CD14-positive monocyte (primary cell): ENCODE measurements around the gene CDYL2. TPM values are rescaled to one million over a fixed set of nuclear protein-coding genes. Genes with fewer than 3 reads are reported as not detected.

Source experiments
- DNase-seq, 3 donors: peaks; one replicate each; pipeline ENCODE4 v3.0.0-alpha.2; 2011 to 2022
- H2AFZ ChIP-seq: 2 replicates; pipeline ENCODE4 v1.6.0; 2012; ENCODE audit warnings: mild to moderate bottlenecking, low read depth, low read length, inconsistent platforms; ENCODE audit not compliant: insufficient read depth, poor library complexity, severe bottlenecking
- H3K27ac ChIP-seq, 2 donors: 1 replicate in 1 of 2; 2 replicates in 1 of 2; pipeline ENCODE4 v1.5.1; 2012 to 2013; ENCODE audit warnings: low read length in 2 of 2, control low read depth in 1 of 2, inconsistent platforms in 1 of 2, low read depth in 1 of 2, mild to moderate bottlenecking in 1 of 2
- H3K27me3 ChIP-seq, 2 donors: one replicate each; pipeline versions ENCODE4 v1.6.0 to v1.6.1; 2011 to 2013; ENCODE audit warnings: low read length in 2 of 2; ENCODE audit not compliant: control insufficient read depth in 2 of 2, insufficient read depth in 2 of 2
- H3K36me3 ChIP-seq, 2 donors: replicated peaks in 1 of 2; 1 replicate in 1 of 2; 2 replicates in 1 of 2; pipeline versions ENCODE4 v1.5.1 to v1.6.1; 2012 to 2013; ENCODE audit warnings: low read length in 2 of 2, control low read depth in 1 of 2, inconsistent platforms in 1 of 2, mild to moderate bottlenecking in 1 of 2; ENCODE audit not compliant: insufficient read depth in 2 of 2, control insufficient read depth in 1 of 2
- H3K4me1 ChIP-seq, 2 donors: 1 replicate in 1 of 2; 2 replicates in 1 of 2; pipeline versions ENCODE4 v1.5.1 to v1.6.1; 2012 to 2013; ENCODE audit warnings: low read length in 2 of 2, control low read depth in 1 of 2, inconsistent platforms in 1 of 2, mild to moderate bottlenecking in 1 of 2, moderate library complexity in 1 of 2; ENCODE audit not compliant: insufficient read depth in 2 of 2, control insufficient read depth in 1 of 2
- H3K4me2 ChIP-seq: replicated peaks from 2 replicates; pipeline ENCODE3; 2012; ENCODE audit warnings: low read length, moderate library complexity, mild to moderate bottlenecking; ENCODE audit not compliant: poor library complexity, severe bottlenecking; ENCODE audit errors: extremely low read depth
- H3K4me3 ChIP-seq, 3 experiments: fragments of 200-600 bp in 1 of 3; sonication (generic) in 1 of 3; replicated peaks in 1 of 3; 1 replicate in 2 of 3; 2 replicates in 1 of 3; pipeline ENCODE4 v1.5.1; 2011 to 2013; ENCODE audit warnings: low read length in 3 of 3, mild to moderate bottlenecking in 3 of 3, control low read depth in 2 of 3, low read depth in 2 of 3, inconsistent platforms in 1 of 3, moderate library complexity in 1 of 3
- H3K79me2 ChIP-seq: 2 replicates; pipeline ENCODE4 v1.6.0; 2012; ENCODE audit warnings: mild to moderate bottlenecking, control low read depth, inconsistent platforms, low read length, moderate library complexity; ENCODE audit not compliant: insufficient read depth
- H3K9ac ChIP-seq: 2 replicates; pipeline ENCODE4 v1.6.0; 2017; ENCODE audit warnings: low read length, mild to moderate bottlenecking; ENCODE audit not compliant: insufficient read depth, poor library complexity, severe bottlenecking
- H3K9me3 ChIP-seq, 2 donors: replicated peaks in 1 of 2; 1 replicate in 1 of 2; 2 replicates in 1 of 2; pipeline versions ENCODE4 v1.5.1 to v1.6.1; 2012 to 2013; ENCODE audit warnings: low read length in 2 of 2, control low read depth in 1 of 2; ENCODE audit not compliant: control insufficient read depth in 1 of 2, insufficient read depth in 1 of 2
- H4K20me1 ChIP-seq: 2 replicates; pipeline ENCODE4 v1.6.0; 2012; ENCODE audit warnings: mild to moderate bottlenecking, low read length, control low read depth, moderate library complexity; ENCODE audit not compliant: insufficient read depth
- H3K27ac Mint-ChIP-seq, 7 donors: one replicate each; pipeline ENCODE4 v1.8.0; 2020; ENCODE audit warnings: mild to moderate bottlenecking in 7 of 7, mixed read lengths in 7 of 7, moderate library complexity in 6 of 7, inconsistent platforms in 2 of 7
- H3K27me3 Mint-ChIP-seq, 3 donors: one replicate each; pipeline ENCODE4 v1.8.0; 2021 to 2022; ENCODE audit warnings: low read depth in 3 of 3, mild to moderate bottlenecking in 3 of 3, mixed read lengths in 3 of 3, moderate library complexity in 3 of 3, inconsistent platforms in 1 of 3
- H3K36me3 Mint-ChIP-seq, 2 donors: one replicate each; pipeline ENCODE4 v1.8.0; 2020; ENCODE audit warnings: mixed read lengths in 2 of 2, inconsistent platforms in 1 of 2, mild to moderate bottlenecking in 1 of 2
- H3K4me1 Mint-ChIP-seq: one replicate; pipeline ENCODE4 v1.8.0; 2020; ENCODE audit warnings: mild to moderate bottlenecking, mixed read lengths
- H3K4me3 Mint-ChIP-seq, 2 donors: one replicate each; pipeline ENCODE4 v1.8.0; 2020; ENCODE audit warnings: mild to moderate bottlenecking in 2 of 2, mixed read lengths in 2 of 2, moderate library complexity in 1 of 2
- H3K9me3 Mint-ChIP-seq, 7 donors: one replicate each; pipeline ENCODE4 v1.8.0; 2020 to 2022; ENCODE audit warnings: mixed read lengths in 7 of 7, mild to moderate bottlenecking in 6 of 7, moderate library complexity in 6 of 7, inconsistent platforms in 2 of 7
- WGBS: methylation state at CpG from one replicate; pipeline ENCODE4 v1.1.5; 2013; ENCODE audit warnings: missing lambda C conversion rate; ENCODE audit not compliant: insufficient coverage; 5-methylcytosine and 5-hydroxymethylcytosine counted together
- intact Hi-C, 2 donors: fragments of 100-400 bp; cut with micrococcal nuclease; formaldehyde crosslinking; loops; one replicate each; pipeline versions ENCODE4 v1.15.0 to v1.15.1; 2023
- polyA plus RNA-seq, 3 donors: library from polyadenylated mRNA; depleted of rRNA in 1 of 3; unstranded in 2 of 3; stranded (reverse) in 1 of 3; fragments of 300-500 nt in 2 of 3; fragments of >200 nt in 1 of 3; fragmentation: Illumina TruSeq in 2 of 3; gene quantifications; 1 replicate in 2 of 3; 2 replicates in 1 of 3; pipeline ENCODE4 v1.2.3, GENCODE V29; 2012 to 2021
- TF ChIP-seq, protein P1 (sequence below): fragments of 200-600 bp; IDR thresholded peaks from one replicate; pipeline ENCODE4 v1.8.0; 2022; ENCODE audit warnings: antibody characterized with exemption, mild to moderate bottlenecking

Gene CDYL2
- polyA plus RNA-seq, 3 donors = 0.42 to 2.6 (median 0.93) TPM

DNA sequence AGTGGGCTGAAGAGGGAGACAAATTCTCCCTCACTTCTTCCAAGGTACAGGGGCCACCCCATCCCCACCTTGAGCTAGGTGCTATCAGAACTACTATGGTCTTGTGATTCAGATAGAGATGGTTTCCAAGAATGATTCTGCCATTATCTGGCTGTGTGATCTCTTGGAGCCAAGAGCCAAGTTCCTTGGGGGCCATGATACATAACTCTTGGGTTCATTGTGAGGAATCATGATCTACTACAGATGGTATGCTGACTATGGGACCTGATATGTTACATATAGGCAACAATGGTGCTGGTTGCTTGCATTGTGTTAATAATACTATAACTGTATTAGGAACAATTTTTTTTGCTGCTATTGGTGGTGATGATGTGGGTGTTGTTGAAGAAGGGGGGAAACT, 217.9 kb downstream of the CDYL2 start:
- Histone ChIP-seq H3K27ac (no peak overlapping the region), H3K4me1 (peaks cover 0 to 3% of the 10 kb centered on the region in 2 donors), H2AFZ (no peak overlapping the region), H3K79me2 (no peaks in the 10 kb centered on the region), H3K4me3 (no peak overlapping the region), H4K20me1 (no peaks in the 10 kb centered on the region), H3K36me3 (no peaks in the 10 kb centered on the region), H3K9me3 (no peaks in the 10 kb centered on the region), H3K27me3 (no peaks in the 10 kb centered on the region), H3K9ac (no peak overlapping the region), H3K4me2 (no peak overlapping the region)
- no peak overlapping the region for H3K27ac Mint-ChIP-seq
- no peak overlapping the region for H3K4me3 Mint-ChIP-seq
- H3K27me3 Mint-ChIP-seq = peaks cover 0 to 5% (median 3%) of the 10 kb centered on the region in 3 donors
- H3K9me3 Mint-ChIP-seq = peaks cover 0 to 6% (median 2%) of the 10 kb centered on the region in 7 donors
- DNase-seq = no peak
- TF ChIP-seq, protein P1, sequence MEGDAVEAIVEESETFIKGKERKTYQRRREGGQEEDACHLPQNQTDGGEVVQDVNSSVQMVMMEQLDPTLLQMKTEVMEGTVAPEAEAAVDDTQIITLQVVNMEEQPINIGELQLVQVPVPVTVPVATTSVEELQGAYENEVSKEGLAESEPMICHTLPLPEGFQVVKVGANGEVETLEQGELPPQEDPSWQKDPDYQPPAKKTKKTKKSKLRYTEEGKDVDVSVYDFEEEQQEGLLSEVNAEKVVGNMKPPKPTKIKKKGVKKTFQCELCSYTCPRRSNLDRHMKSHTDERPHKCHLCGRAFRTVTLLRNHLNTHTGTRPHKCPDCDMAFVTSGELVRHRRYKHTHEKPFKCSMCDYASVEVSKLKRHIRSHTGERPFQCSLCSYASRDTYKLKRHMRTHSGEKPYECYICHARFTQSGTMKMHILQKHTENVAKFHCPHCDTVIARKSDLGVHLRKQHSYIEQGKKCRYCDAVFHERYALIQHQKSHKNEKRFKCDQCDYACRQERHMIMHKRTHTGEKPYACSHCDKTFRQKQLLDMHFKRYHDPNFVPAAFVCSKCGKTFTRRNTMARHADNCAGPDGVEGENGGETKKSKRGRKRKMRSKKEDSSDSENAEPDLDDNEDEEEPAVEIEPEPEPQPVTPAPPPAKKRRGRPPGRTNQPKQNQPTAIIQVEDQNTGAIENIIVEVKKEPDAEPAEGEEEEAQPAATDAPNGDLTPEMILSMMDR = no peak
- H3K36me3 Mint-ChIP-seq = no peaks in the 10 kb centered on the region
- H3K4me1 Mint-ChIP-seq = peaks cover 7% of the 10 kb centered on the region
- intact Hi-C loops = no loop called here

DNA sequence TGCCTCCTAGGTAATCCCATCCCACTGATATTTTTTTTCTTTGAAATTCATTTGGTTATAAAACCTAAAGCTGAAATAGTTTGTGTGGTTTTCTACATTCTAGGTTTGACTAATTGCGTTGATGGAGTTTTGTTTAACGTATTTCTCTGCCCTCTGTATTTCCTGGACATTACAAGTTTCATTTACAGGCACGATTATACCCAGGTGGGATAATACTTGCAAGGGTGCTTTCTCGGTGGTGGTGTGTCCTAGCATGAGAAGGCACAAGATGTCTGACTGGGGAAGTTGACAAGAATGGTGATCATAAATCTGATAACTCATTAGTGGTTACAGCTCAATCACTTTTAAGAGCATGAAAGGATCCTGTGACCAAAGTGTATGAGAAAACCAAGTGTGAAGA, 218.6 kb downstream of the CDYL2 start:
- Histone ChIP-seq H3K4me3 (no peak overlapping the region), H3K9ac (no peak overlapping the region), H3K9me3 (no peaks in the 10 kb centered on the region), H3K4me1 (peaks cover 0 to 3% of the 10 kb centered on the region in 2 donors), H3K4me2 (no peak overlapping the region), H3K27me3 (no peaks in the 10 kb centered on the region), H3K79me2 (no peaks in the 10 kb centered on the region), H4K20me1 (no peaks in the 10 kb centered on the region), H2AFZ (no peak overlapping the region), H3K36me3 (no peaks in the 10 kb centered on the region), H3K27ac (no peak overlapping the region)
- H3K4me3 Mint-ChIP-seq = no peak overlapping the region
- peaks cover 0 to 6% (median 2%) of the 10 kb centered on the region in 7 donors for H3K9me3 Mint-ChIP-seq
- peaks cover 7% of the 10 kb centered on the region for H3K4me1 Mint-ChIP-seq
- TF ChIP-seq, protein P1 = no peak
- H3K27me3 Mint-ChIP-seq = peaks cover 0 to 7% (median 5%) of the 10 kb centered on the region in 3 donors
- no peak for DNase-seq
- no peak overlapping the region for H3K27ac Mint-ChIP-seq
- no peaks in the 10 kb centered on the region for H3K36me3 Mint-ChIP-seq
- intact Hi-C loops = no loop called here
- WGBS = no CpG with 5 or more reads among the region's 4 CpGs
